Measurements from ENCODE around the gene PPP4R4.
A peak's percentile ranks its signal among the peaks of the same experiment; 100 is the strongest.
"Not testable (repeated sequence)": the region's sequence is repeated elsewhere in the genome, so short reads cannot be mapped to it uniquely, and the experiment has no call there.

PPP4R4 gene

GRCh38 chr14:94177806-94178205 is 3.7 kb downstream of the PPP4R4 start:
- no peak for DNase-seq (ENCODE audit: low read depth)

GRCh38 chr14:94179244-94179643 is 5.1 kb downstream of the PPP4R4 start:
- no peak for DNase-seq (ENCODE audit: low read depth)

- DNase-seq (ENCODE audit: low read depth) = peak; percentile 7
Observed at GRCh38 chr14:94180655-94181271, 6.6 kb downstream of the PPP4R4 start.

GRCh38 chr14:94181835-94182234 is 7.7 kb downstream of the PPP4R4 start:
- no peak for DNase-seq (ENCODE audit: low read depth)

GRCh38 chr14:94192536-94192935 is 18.4 kb downstream of the PPP4R4 start:
- DNase-seq (ENCODE audit: low read depth) = no peak

GRCh38 chr14:94193776-94194175 is 19.7 kb downstream of the PPP4R4 start:
- no peak for DNase-seq (ENCODE audit: low read depth)

GRCh38 chr14:94196057-94196456 is 21.9 kb downstream of the PPP4R4 start:
- no peak for DNase-seq (ENCODE audit: low read depth)

- DNase-seq (ENCODE audit: low read depth) = no peak
Observed at GRCh38 chr14:94203473-94204210, 29.5 kb downstream of the PPP4R4 start.

GRCh38 chr14:94213021-94213420 is 38.9 kb downstream of the PPP4R4 start:
- peak; percentile 14 for DNase-seq (ENCODE audit: low read depth)

GRCh38 chr14:94213741-94214140 is 39.6 kb downstream of the PPP4R4 start:
- DNase-seq (ENCODE audit: low read depth) = no peak

GRCh38 chr14:94217116-94217515 is 43.0 kb downstream of the PPP4R4 start:
- no peak for DNase-seq (ENCODE audit: low read depth)

GRCh38 chr14:94218198-94218886 is 44.2 kb downstream of the PPP4R4 start:
- DNase-seq (ENCODE audit: low read depth) = not testable (repeated sequence)

GRCh38 chr14:94224040-94224439 is 49.9 kb downstream of the PPP4R4 start:
- no peak for DNase-seq (ENCODE audit: low read depth)

- DNase-seq (ENCODE audit: low read depth) = no peak
Observed at GRCh38 chr14:94225460-94226378, 51.6 kb downstream of the PPP4R4 start.

- no peak for DNase-seq (ENCODE audit: low read depth)
Observed at GRCh38 chr14:94227029-94227428, 52.9 kb downstream of the PPP4R4 start.

- DNase-seq (ENCODE audit: low read depth) = no peak
Observed at GRCh38 chr14:94237046-94237445, 62.9 kb downstream of the PPP4R4 start.

GRCh38 chr14:94237983-94238382 is 63.9 kb downstream of the PPP4R4 start:
- no peak for DNase-seq (ENCODE audit: low read depth)

GRCh38 chr14:94239406-94239805 is 65.3 kb downstream of the PPP4R4 start:
- DNase-seq (ENCODE audit: low read depth) = no peak

GRCh38 chr14:94244182-94244581 is 70.1 kb downstream of the PPP4R4 start:
- no peak for DNase-seq (ENCODE audit: low read depth)

- not testable (repeated sequence) for DNase-seq (ENCODE audit: low read depth)
Observed at GRCh38 chr14:94264195-94264594, 90.1 kb downstream of the PPP4R4 start.

- no peak for DNase-seq (ENCODE audit: low read depth)
Observed at GRCh38 chr14:94267352-94267751, 93.2 kb downstream of the PPP4R4 start.

GRCh38 chr14:94268582-94268981 is 94.5 kb downstream of the PPP4R4 start:
- not testable (repeated sequence) for DNase-seq (ENCODE audit: low read depth)

Data from GM04503 (cell line).